A172 (cell line): ENCODE results near the gene OGFR. TPM values are rescaled to one million over a fixed set of nuclear protein-coding genes. Genes with fewer than 3 reads are reported as not detected.

ENCODE experiments used
- DNase-seq: peaks from one replicate; pipeline ENCODE4 v3.0.0-alpha.2; 2015; ENCODE audit warnings: low spot score
- total RNA-seq: library from RNA; depleted of rRNA; stranded (reverse); fragments of >200 nt; shearing (Covaris generic); gene quantifications from 2 replicates; pipeline ENCODE4 v1.2.3, GENCODE V29; 2014

OGFR gene
- total RNA-seq, 1 experiment from 2014 or later, result 66.0 TPM

- DNase-seq, result no peak
These were observed 22.3 kb upstream of the OGFR start for GRCh38 chr20:62782149-62782892.

GRCh38 chr20:62782893-62783278 is 21.7 kb upstream of the OGFR start:
- no peak for DNase-seq

GRCh38 chr20:62784497-62784896 is 20.1 kb upstream of the OGFR start:
- no peak for DNase-seq

GRCh38 chr20:62785393-62785792 is 19.2 kb upstream of the OGFR start:
- DNase-seq, result no peak

GRCh38 chr20:62786157-62786556 is 18.5 kb upstream of the OGFR start:
- no peak for DNase-seq

- DNase-seq, result no peak
These were observed 17.3 kb upstream of the OGFR start for GRCh38 chr20:62787321-62787720.

- DNase-seq, result no peak
These were observed 16.8 kb upstream of the OGFR start for GRCh38 chr20:62787866-62788265.

GRCh38 chr20:62788607-62789006 is 16.0 kb upstream of the OGFR start:
- no peak for DNase-seq

GRCh38 chr20:62790075-62790474 is 14.6 kb upstream of the OGFR start:
- DNase-seq, result no peak

- DNase-seq, result peak; percentile 91
These were observed 13.1 kb upstream of the OGFR start for GRCh38 chr20:62791301-62792181.

GRCh38 chr20:62792182-62792939 is 12.3 kb upstream of the OGFR start:
- peak; percentile 51 for DNase-seq

- no peak for DNase-seq
These were observed 11.5 kb upstream of the OGFR start for GRCh38 chr20:62792940-62793756.

- DNase-seq, result no peak
These were observed 11.0 kb upstream of the OGFR start for GRCh38 chr20:62793757-62794006.

GRCh38 chr20:62794007-62794724 is 10.5 kb upstream of the OGFR start:
- DNase-seq, result peak; percentile 86

- no peak for DNase-seq
These were observed 9.4 kb upstream of the OGFR start for GRCh38 chr20:62795023-62795761.

GRCh38 chr20:62796699-62797491 is 7.7 kb upstream of the OGFR start:
- no peak for DNase-seq

GRCh38 chr20:62797671-62798532 is 6.7 kb upstream of the OGFR start:
- DNase-seq, result no peak

- DNase-seq, result no peak
These were observed 5.6 kb upstream of the OGFR start for GRCh38 chr20:62799036-62799435.

- DNase-seq, result no peak
These were observed 5.2 kb upstream of the OGFR start for GRCh38 chr20:62799459-62799858.
